ENCODE measurements around the gene DEDD2.

DNA sequence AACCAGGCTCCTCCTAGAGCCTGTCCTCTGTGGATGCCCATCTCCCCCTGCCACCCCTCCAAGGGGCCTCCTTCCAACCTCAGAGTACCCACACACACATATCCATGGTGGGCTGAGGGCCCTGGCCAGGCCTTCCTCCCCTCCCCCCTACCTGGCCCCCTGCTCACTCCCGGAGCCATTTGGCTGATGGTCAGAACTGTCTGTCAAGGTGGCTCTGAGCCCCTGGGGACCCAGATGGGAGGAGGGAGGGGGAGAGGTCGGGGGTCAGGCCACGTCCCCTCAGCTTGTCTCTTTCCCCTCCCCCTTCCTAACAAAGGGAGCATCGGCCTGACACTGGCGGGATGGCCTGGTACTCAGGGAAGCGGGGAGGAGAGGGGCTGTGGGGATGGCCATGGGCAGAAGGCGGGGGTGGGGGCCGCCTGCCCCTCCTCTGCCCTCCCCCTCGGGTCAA lies 66.5 kb downstream of the DEDD2 start:
- no peak for TF ChIP-seq CTCF (IDR thresholded peaks at IDR 0.05)
- no peak for TF ChIP-seq POLR2A (IDR thresholded peaks at IDR 0.05)

Measured in thyroid gland (tissue), 4 donors.